Glomerular visceral epithelial cell (primary cell): ENCODE data around the gene CACUL1.

Experiments used
- DNase-seq: peaks from one replicate; pipeline ENCODE4 v3.0.0-alpha.2; 2016; ENCODE audit errors: extremely low spot score

Gene CACUL1

GRCh38 chr10:118638680-118639079 is 116.1 kb downstream of the CACUL1 start:
- DNase-seq: no peak

- no peak for DNase-seq
These were observed 118.9 kb downstream of the CACUL1 start for GRCh38 chr10:118635674-118636402.

- DNase-seq: no peak
These were observed 121.0 kb downstream of the CACUL1 start for GRCh38 chr10:118633786-118634185.

GRCh38 chr10:118629211-118629610 is 125.6 kb downstream of the CACUL1 start:
- DNase-seq: no peak

GRCh38 chr10:118628397-118628796 is 126.4 kb downstream of the CACUL1 start:
- DNase-seq: no peak

GRCh38 chr10:118626953-118627352 is 127.8 kb downstream of the CACUL1 start:
- DNase-seq: no peak
